GM12891 (cell line): Measurements from ENCODE around the gene TP73.

Experiments used
- PAX5 ChIP-seq: IDR thresholded peaks from 2 replicates; pipeline ENCODE4 v1.6.1; 2011; ENCODE audit warnings: low read length, moderate library complexity, mild to moderate bottlenecking; ENCODE audit not compliant: insufficient read depth, severe bottlenecking
- POLR2A ChIP-seq: IDR thresholded peaks from 2 replicates; pipeline ENCODE4 v1.6.1; 2011; ENCODE audit warnings: low read depth, low read length, control low read depth
- POLR2AphosphoS5 ChIP-seq: IDR thresholded peaks from 2 replicates; pipeline ENCODE4 v1.6.1; 2011; ENCODE audit warnings: low read depth, low read length, control low read depth
- SPI1 ChIP-seq: IDR thresholded peaks from 2 replicates; pipeline ENCODE4 v1.6.1; 2011; ENCODE audit warnings: low read depth, low read length, control low read depth
- TAF1 ChIP-seq: IDR thresholded peaks from 2 replicates; pipeline ENCODE4 v1.6.1; 2011; ENCODE audit warnings: low read depth, low read length, control low read depth

DNA sequence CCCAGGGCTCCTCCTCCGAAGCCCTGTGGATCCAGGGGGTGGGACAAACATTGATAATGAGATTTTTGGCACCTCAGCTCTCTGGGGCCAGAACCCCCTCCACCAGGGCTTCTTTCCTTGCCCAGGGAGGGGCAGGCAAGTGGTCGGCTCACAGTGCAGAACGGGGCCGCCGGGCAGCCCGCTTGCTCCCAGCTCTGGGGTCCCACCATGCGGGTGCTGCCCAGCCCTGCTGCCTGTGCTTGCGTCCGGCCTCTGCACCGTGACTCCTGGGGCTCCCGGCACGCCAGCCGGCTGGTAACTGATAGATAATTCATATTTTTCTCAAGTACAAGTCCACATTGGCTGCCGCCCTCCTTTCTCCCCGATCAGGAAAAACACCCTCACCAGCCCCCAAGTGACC lies 57.9 kb downstream of the TP73 start:
- TF ChIP-seq POLR2A = no peak
- TF ChIP-seq POLR2AphosphoS5 = no peak
- TF ChIP-seq TAF1 = no peak
- no peak for TF ChIP-seq SPI1
- TF ChIP-seq PAX5 = no peak
